Right ventricle myocardium inferior (tissue), 1 donor: ENCODE results near the gene ABCC6. TPM values are rescaled to one million over a fixed set of nuclear protein-coding genes. Genes with fewer than 3 reads are reported as not detected.
A peak's percentile ranks its signal among the peaks of the same experiment; 100 is the strongest.

ENCODE experiments used
- ATAC-seq: fragments of 200-7000 bp; cut with Tn5 transposase; one replicate; pipeline ENCODE4 v1.9.1; 2020; ENCODE audit warnings: mild to moderate bottlenecking, moderate library complexity
- DNase-seq: peaks from one replicate; pipeline ENCODE4 v3.0.0; 2021; ENCODE audit errors: missing footprints
- intact Hi-C: fragments of 100-400 bp; cut with DNase I; formaldehyde crosslinking; loops from one replicate; pipeline ENCODE4 v1.11.0; 2022
- total RNA-seq: library from RNA; stranded (reverse); fragmentation: NEBNext Ultra II Directional; extraction: Animal tissue kit (Norgen Biotek cat#: 25700); gene quantifications from one replicate; pipeline ENCODE4 v1.2.1, GENCODE V29; 2021
- donor health status: DM: no; HTN: yes; CAD: no; lungs with severe emphysema.

The ABCC6 gene
- total RNA-seq, 1 donor from 2014 or later, result 2.2 TPM

GRCh38 chr16:16133943-16134604 is 89.2 kb downstream of the ABCC6 start:
- no peak for ATAC-seq
- no peak for DNase-seq
- intact Hi-C loops, result no loop called here

GRCh38 chr16:16131659-16132058 is 91.6 kb downstream of the ABCC6 start:
- ATAC-seq (no peak), DNase-seq (no peak)
- intact Hi-C loops, result no loop called here

- no peak for DNase-seq
- no peak for ATAC-seq
- intact Hi-C loops, result no loop called here
These were observed 92.1 kb downstream of the ABCC6 start for GRCh38 chr16:16131204-16131603.

GRCh38 chr16:16127469-16128116 is 95.7 kb downstream of the ABCC6 start:
- ATAC-seq, result peak; percentile 82
- intact Hi-C loops, result loop anchor here (1.0 to 5.0 kb wide), 2 partner anchors 252 to 360 kb away; no protein-coding TSS in a partner anchor
- no peak for DNase-seq

GRCh38 chr16:16126896-16127295 is 96.4 kb downstream of the ABCC6 start:
- intact Hi-C loops, result loop anchor here (1.0 to 5.0 kb wide), 2 partner anchors 252 to 360 kb away; no protein-coding TSS in a partner anchor
- no peak for DNase-seq
- ATAC-seq, result no peak

GRCh38 chr16:16124974-16125373 is 98.3 kb downstream of the ABCC6 start:
- intact Hi-C loops, result loop anchor here (5.0 kb wide), 1 partner anchor 358 kb away; no protein-coding TSS in a partner anchor
- no peak for DNase-seq
- no peak for ATAC-seq

- intact Hi-C loops, result no loop called here
- no peak for DNase-seq
- ATAC-seq, result no peak
These were observed 98.9 kb downstream of the ABCC6 start for GRCh38 chr16:16124438-16124837.

- intact Hi-C loops, result no loop called here
- ATAC-seq (no peak), DNase-seq (no peak)
These were observed 101.0 kb downstream of the ABCC6 start for GRCh38 chr16:16122264-16122663.

GRCh38 chr16:16121185-16121727 is 102.0 kb downstream of the ABCC6 start:
- DNase-seq, result no peak

GRCh38 chr16:16120382-16121184 is 102.7 kb downstream of the ABCC6 start:
- intact Hi-C loops, result no loop called here
- peak; percentile 70 for ATAC-seq
- peak; percentile 78 for DNase-seq

More at GRCh38 chr16:16121185-16121727, 102.0 kb downstream of the ABCC6 start:
- no peak for ATAC-seq
- intact Hi-C loops, result no loop called here

GRCh38 chr16:16120044-16120381 is 103.3 kb downstream of the ABCC6 start:
- no peak for DNase-seq
- intact Hi-C loops, result no loop called here
- ATAC-seq, result peak; percentile 11

- intact Hi-C loops, result no loop called here
- ATAC-seq (no peak), DNase-seq (no peak)
These were observed 105.0 kb downstream of the ABCC6 start for GRCh38 chr16:16118337-16118736.

- ATAC-seq (no peak), DNase-seq (no peak)
- intact Hi-C loops, result no loop called here
These were observed 106.5 kb downstream of the ABCC6 start for GRCh38 chr16:16116841-16117240.

GRCh38 chr16:16113076-16113475 is 110.2 kb downstream of the ABCC6 start:
- no peak for DNase-seq
- intact Hi-C loops, result no loop called here
- ATAC-seq, result no peak

GRCh38 chr16:16112450-16113053 is 110.7 kb downstream of the ABCC6 start:
- intact Hi-C loops, result no loop called here
- no peak for ATAC-seq

GRCh38 chr16:16111639-16112038 is 111.7 kb downstream of the ABCC6 start:
- intact Hi-C loops, result no loop called here
- ATAC-seq (no peak), DNase-seq (no peak)

More at GRCh38 chr16:16112450-16113053, 110.7 kb downstream of the ABCC6 start:
- no peak for DNase-seq

GRCh38 chr16:16110111-16110490 is 113.2 kb downstream of the ABCC6 start:
- DNase-seq (no peak), ATAC-seq (no peak)
- intact Hi-C loops, result no loop called here

GRCh38 chr16:16109453-16110110 is 113.7 kb downstream of the ABCC6 start:
- intact Hi-C loops, result no loop called here
- DNase-seq, result no peak

GRCh38 chr16:16108759-16109158 is 114.5 kb downstream of the ABCC6 start:
- ATAC-seq (no peak), DNase-seq (no peak)
- intact Hi-C loops, result no loop called here

More at GRCh38 chr16:16109453-16110110, 113.7 kb downstream of the ABCC6 start:
- ATAC-seq, result no peak
